Tibial nerve (tissue), 4 donors: ENCODE results near the gene CEP85. TPM values are rescaled to one million over a fixed set of nuclear protein-coding genes. Genes with fewer than 3 reads are reported as not detected.

Experiments used
- DNase-seq, 2 donors: peaks; one replicate each; pipeline ENCODE4 v3.0.0-alpha.2; 2019; ENCODE audit warnings: low spot score in 2 of 2
- H3K27ac ChIP-seq, 4 donors: fragments of 200-600 bp; sonication (generic) in 3 of 4; one replicate each; pipeline ENCODE4 v1.5.1; 2017 to 2019; ENCODE audit warnings: mild to moderate bottlenecking in 1 of 4
- H3K27me3 ChIP-seq, 2 donors: fragments of 200-600 bp; sonication (generic) in 1 of 2; one replicate each; pipeline versions ENCODE4 v1.5.1 to v1.6.0; 2017 to 2019
- H3K36me3 ChIP-seq, 3 donors: fragments of 200-600 bp; sonication (generic); one replicate each; pipeline ENCODE4 v1.5.1; 2018 to 2019
- H3K4me1 ChIP-seq, 4 donors: fragments of 200-600 bp; sonication (generic) in 3 of 4; one replicate each; pipeline ENCODE4 v1.5.1; 2017 to 2019
- H3K4me3 ChIP-seq, 4 donors: fragments of 200-600 bp; sonication (generic) in 3 of 4; one replicate each; pipeline ENCODE4 v1.5.1; 2017 to 2019; ENCODE audit warnings: mild to moderate bottlenecking in 1 of 4, moderate library complexity in 1 of 4
- H3K9me3 ChIP-seq, 4 donors: fragments of 200-600 bp; sonication (generic) in 3 of 4; one replicate each; pipeline ENCODE4 v1.5.1; 2017 to 2019
- CTCF ChIP-seq, 5 experiments: fragments of 200-600 bp in 3 of 5; fragments of 450-650 bp in 2 of 5; sonication (generic) in 3 of 5; IDR thresholded peaks; one replicate each; pipeline ENCODE4 v1.5.1; 2016 to 2019; ENCODE audit warnings: antibody characterized with exemption in 5 of 5, mild to moderate bottlenecking in 3 of 5, moderate library complexity in 2 of 5
- EP300 ChIP-seq, 2 donors: sonication (generic); formaldehyde crosslinking; IDR thresholded peaks; one replicate each; pipeline ENCODE4 v1.6.1; 2017; ENCODE audit warnings: antibody characterized with exemption in 2 of 2, mild to moderate bottlenecking in 1 of 2
- POLR2A ChIP-seq, 2 donors: fragments of 450-650 bp; IDR thresholded peaks; one replicate each; pipeline ENCODE4 v1.6.1; 2017; ENCODE audit warnings: antibody characterized with exemption in 2 of 2, mild to moderate bottlenecking in 2 of 2, moderate library complexity in 2 of 2
- WGBS, 2 donors: methylation state at CpG; one replicate each; pipeline ENCODE4 v1.1.5; 2018; 5-methylcytosine and 5-hydroxymethylcytosine counted together
- total RNA-seq, 4 donors: library from RNA; depleted of rRNA; stranded (reverse); fragments of >200 nt; gene quantifications; one replicate each; pipeline ENCODE4 v1.1.0, GENCODE V29; 2016

Gene CEP85
- total RNA-seq, 4 donors from 2014 or later: 14.9 to 23.7 (median 20.0) TPM

- no peak for DNase-seq
- Histone ChIP-seq H3K27me3 (no peaks in the 10 kb centered on the region), H3K4me3 (no peak overlapping the region), H3K36me3 (peaks cover 0 to 30% (median 0%) of the 10 kb centered on the region in 3 donors), H3K27ac (no peak overlapping the region), H3K9me3 (no peaks in the 10 kb centered on the region), H3K4me1 (no peaks in the 10 kb centered on the region)
- 78 to 79% methylated on average over 7 of the region's 7 CpGs for WGBS, 2 donors
- TF ChIP-seq EP300 (IDR thresholded peaks at IDR 0.05) (no peak), CTCF (IDR thresholded peaks at IDR 0.05) (no peak), POLR2A (IDR thresholded peaks at IDR 0.05) (no peak)
Observed at GRCh38 chr1:26189751-26190275, 44.2 kb upstream of the CEP85 start.

- TF ChIP-seq CTCF (IDR thresholded peaks at IDR 0.05): peak in 1 of 5 experiments; percentile 10
- no peak for TF ChIP-seq EP300 (IDR thresholded peaks at IDR 0.05)
- DNase-seq: no peak
- no peaks in the 10 kb centered on the region for H3K9me3 ChIP-seq
- no peak within 1 kb of the TSS for H3K27ac ChIP-seq
- H3K4me1 ChIP-seq: no peaks in the 10 kb centered on the region
- WGBS, 2 donors: 42 to 49% methylated on average over 16 of the region's 16 CpGs
- no peaks in the 10 kb centered on the region for H3K27me3 ChIP-seq
- no peak within 1 kb of the TSS for H3K4me3 ChIP-seq
- peaks cover 0 to 27% (median 0%) of the 10 kb centered on the region in 3 donors for H3K36me3 ChIP-seq
Observed at GRCh38 chr1:26190373-26190987, 43.5 kb upstream of the CEP85 start, which contains the start of gene CATSPER4. Gene CATSPER4, plus strand, starts transcription at chr1:26190602. Its CDS starts 26 bp downstream, at chr1:26190628.

GRCh38 chr1:26191739-26192138 is 42.3 kb upstream of the CEP85 start:
- Histone ChIP-seq H3K4me1 (no peaks in the 10 kb centered on the region), H3K27ac (no peak overlapping the region), H3K27me3 (no peaks in the 10 kb centered on the region), H3K36me3 (peaks cover 0 to 20% (median 0%) of the 10 kb centered on the region in 3 donors), H3K4me3 (no peak overlapping the region), H3K9me3 (no peaks in the 10 kb centered on the region)
- DNase-seq: no peak
- TF ChIP-seq CTCF (IDR thresholded peaks at IDR 0.05) (no peak), EP300 (IDR thresholded peaks at IDR 0.05) (no peak), POLR2A (IDR thresholded peaks at IDR 0.05) (no peak)
- 61 to 69% methylated on average over 3 of the region's 3 CpGs for WGBS, 2 donors

DNA sequence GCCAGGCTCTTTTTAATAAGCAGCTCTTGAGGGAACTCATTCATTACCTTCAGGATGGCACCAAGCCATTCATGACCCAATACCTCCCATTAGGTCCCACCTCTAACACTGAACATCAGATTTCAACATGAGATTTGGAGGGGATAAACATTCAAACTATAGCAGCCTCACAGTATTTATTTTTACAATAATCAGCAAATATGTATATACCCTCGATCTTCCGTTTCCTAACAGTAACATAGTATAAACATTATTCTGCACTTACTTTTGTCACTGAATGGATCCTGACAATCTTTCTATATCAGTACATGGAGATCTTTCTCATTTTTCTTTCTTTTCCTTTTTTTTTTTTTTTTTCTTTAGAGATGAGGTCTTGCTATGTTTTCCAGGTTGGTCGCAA is 38.2 kb upstream of the CEP85 start:
- H3K36me3 ChIP-seq: no peaks in the 10 kb centered on the region
- WGBS, 2 donors: 82 to 86% methylated on average over 3 of the region's 3 CpGs
- DNase-seq: no peak
- no peak overlapping the region for H3K4me3 ChIP-seq
- H3K27ac ChIP-seq: no peak overlapping the region
- H3K27me3 ChIP-seq: peaks cover 0 to 4% of the 10 kb centered on the region in 2 donors
- H3K9me3 ChIP-seq: no peaks in the 10 kb centered on the region
- no peaks in the 10 kb centered on the region for H3K4me1 ChIP-seq
- no peak for TF ChIP-seq EP300 (IDR thresholded peaks at IDR 0.05)
- no peak for TF ChIP-seq CTCF (IDR thresholded peaks at IDR 0.05)
- TF ChIP-seq POLR2A (IDR thresholded peaks at IDR 0.05): no peak

- H3K36me3 ChIP-seq: no peaks in the 10 kb centered on the region
- no peak overlapping the region for H3K4me3 ChIP-seq
- TF ChIP-seq EP300 (IDR thresholded peaks at IDR 0.05) (no peak), CTCF (IDR thresholded peaks at IDR 0.05) (no peak), POLR2A (IDR thresholded peaks at IDR 0.05) (no peak)
- peaks cover 0 to 4% of the 10 kb centered on the region in 2 donors for H3K27me3 ChIP-seq
- peaks cover 0 to 6% (median 0%) of the 10 kb centered on the region in 4 donors for H3K4me1 ChIP-seq
- no peaks in the 10 kb centered on the region for H3K9me3 ChIP-seq
- H3K27ac ChIP-seq: no peak overlapping the region
- 83 to 90% methylated on average over 3 of the region's 3 CpGs for WGBS, 2 donors
- no peak for DNase-seq
Observed at GRCh38 chr1:26197301-26197700, 36.7 kb upstream of the CEP85 start.
